Measurements from ENCODE around the gene DNAJC9.
A peak's percentile ranks its signal among the peaks of the same experiment; 100 is the strongest.

DNAJC9 gene

DNA sequence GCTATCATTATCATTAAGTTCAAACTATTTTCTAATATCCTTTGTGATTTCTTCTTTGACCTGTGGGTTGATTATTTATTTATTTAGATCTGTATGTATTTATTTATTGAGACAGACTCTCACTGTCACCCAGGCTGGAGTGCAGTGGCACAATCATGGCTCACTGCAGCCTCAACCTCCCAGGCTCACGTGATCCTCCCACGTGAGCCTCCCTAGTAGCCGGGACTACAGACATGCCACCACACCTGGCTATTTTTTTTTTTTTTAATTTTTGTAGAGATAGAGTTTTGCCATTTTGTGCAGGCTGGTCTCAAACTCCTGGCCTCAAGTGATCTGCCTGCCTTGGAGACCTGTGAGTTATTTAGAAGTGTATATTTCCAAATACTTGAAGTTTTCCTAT, 34.0 kb upstream of the DNAJC9 start:
- TF ChIP-seq EZH2 (IDR thresholded peaks at IDR 0.05; ENCODE audit: borderline replicate concordance, low read depth, low read length, severe bottlenecking), result no peak
- TF ChIP-seq, protein P1, sequence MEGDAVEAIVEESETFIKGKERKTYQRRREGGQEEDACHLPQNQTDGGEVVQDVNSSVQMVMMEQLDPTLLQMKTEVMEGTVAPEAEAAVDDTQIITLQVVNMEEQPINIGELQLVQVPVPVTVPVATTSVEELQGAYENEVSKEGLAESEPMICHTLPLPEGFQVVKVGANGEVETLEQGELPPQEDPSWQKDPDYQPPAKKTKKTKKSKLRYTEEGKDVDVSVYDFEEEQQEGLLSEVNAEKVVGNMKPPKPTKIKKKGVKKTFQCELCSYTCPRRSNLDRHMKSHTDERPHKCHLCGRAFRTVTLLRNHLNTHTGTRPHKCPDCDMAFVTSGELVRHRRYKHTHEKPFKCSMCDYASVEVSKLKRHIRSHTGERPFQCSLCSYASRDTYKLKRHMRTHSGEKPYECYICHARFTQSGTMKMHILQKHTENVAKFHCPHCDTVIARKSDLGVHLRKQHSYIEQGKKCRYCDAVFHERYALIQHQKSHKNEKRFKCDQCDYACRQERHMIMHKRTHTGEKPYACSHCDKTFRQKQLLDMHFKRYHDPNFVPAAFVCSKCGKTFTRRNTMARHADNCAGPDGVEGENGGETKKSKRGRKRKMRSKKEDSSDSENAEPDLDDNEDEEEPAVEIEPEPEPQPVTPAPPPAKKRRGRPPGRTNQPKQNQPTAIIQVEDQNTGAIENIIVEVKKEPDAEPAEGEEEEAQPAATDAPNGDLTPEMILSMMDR (IDR thresholded peaks at IDR 0.05; ENCODE audit: borderline replicate concordance, extremely low read depth, low read length, poor library complexity, severe bottlenecking), result no peak
- Histone ChIP-seq H3K79me2 (ENCODE audit: insufficient read depth, low read length) (no peaks in the 10 kb centered on the region), H3K4me3 (ENCODE audit: low read depth in 1 of 2, low read length in 2 of 2) (no peak overlapping the region), H3K27ac (ENCODE audit: low read length) (no peak overlapping the region), H3K4me1 (ENCODE audit: insufficient read depth, low read length) (no peaks in the 10 kb centered on the region), H3K27me3 (ENCODE audit: insufficient read depth, low read length, poor library complexity) (no peaks in the 10 kb centered on the region), H3K36me3 (ENCODE audit: insufficient read depth, low read length) (no peaks in the 10 kb centered on the region), H4K20me1 (ENCODE audit: insufficient read depth, low read length) (no peaks in the 10 kb centered on the region), H2AFZ (ENCODE audit: low read depth, low read length) (no peak overlapping the region), H3K9me3 (ENCODE audit: insufficient read depth, low read length, severe bottlenecking) (no peaks in the 10 kb centered on the region), H3K9ac (ENCODE audit: low read depth, low read length) (no peak overlapping the region), H3K4me2 (ENCODE audit: insufficient read depth, low read length) (no peak overlapping the region)
- ATAC-seq (ENCODE audit: insufficient read depth, low read depth) (no peak), DNase-seq (no peak)

DNA sequence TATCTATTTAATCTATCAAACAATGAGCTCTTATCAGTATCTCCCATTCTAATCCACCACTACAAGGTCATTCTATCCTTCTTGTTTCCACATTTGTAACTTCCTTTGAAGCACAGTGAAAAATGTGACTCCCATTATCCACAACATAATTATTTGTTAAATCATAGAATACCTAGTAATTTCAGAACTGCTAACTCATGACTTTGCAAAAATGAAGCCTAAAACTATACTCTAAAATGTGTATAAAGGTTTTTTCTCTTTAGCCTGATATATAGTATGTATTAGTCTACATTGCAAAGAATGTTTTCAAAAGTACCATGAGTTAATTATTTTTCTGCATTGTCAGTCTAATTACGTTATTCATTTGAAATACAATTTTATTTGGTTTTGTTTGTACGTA, 17.4 kb upstream of the DNAJC9 start:
- Histone ChIP-seq H4K20me1 (ENCODE audit: insufficient read depth, low read length) (no peaks in the 10 kb centered on the region), H3K27me3 (ENCODE audit: insufficient read depth, low read length, poor library complexity) (peaks cover 4% of the 10 kb centered on the region), H3K36me3 (ENCODE audit: insufficient read depth, low read length) (no peaks in the 10 kb centered on the region), H3K4me1 (ENCODE audit: insufficient read depth, low read length) (no peaks in the 10 kb centered on the region), H3K9ac (ENCODE audit: low read depth, low read length) (no peak overlapping the region), H3K79me2 (ENCODE audit: insufficient read depth, low read length) (no peaks in the 10 kb centered on the region), H3K4me3 (ENCODE audit: low read depth in 1 of 2, low read length in 2 of 2) (no peak overlapping the region), H3K27ac (ENCODE audit: low read length) (no peak overlapping the region), H3K4me2 (ENCODE audit: insufficient read depth, low read length) (no peak overlapping the region), H2AFZ (ENCODE audit: low read depth, low read length) (no peak overlapping the region), H3K9me3 (ENCODE audit: insufficient read depth, low read length, severe bottlenecking) (peaks cover 3% of the 10 kb centered on the region)
- DNase-seq (no peak), ATAC-seq (ENCODE audit: insufficient read depth, low read depth) (no peak)
- TF ChIP-seq, protein P1 (IDR thresholded peaks at IDR 0.05; ENCODE audit: borderline replicate concordance, extremely low read depth, low read length, poor library complexity, severe bottlenecking), result no peak
- no peak for TF ChIP-seq EZH2 (IDR thresholded peaks at IDR 0.05; ENCODE audit: borderline replicate concordance, low read depth, low read length, severe bottlenecking)

DNA sequence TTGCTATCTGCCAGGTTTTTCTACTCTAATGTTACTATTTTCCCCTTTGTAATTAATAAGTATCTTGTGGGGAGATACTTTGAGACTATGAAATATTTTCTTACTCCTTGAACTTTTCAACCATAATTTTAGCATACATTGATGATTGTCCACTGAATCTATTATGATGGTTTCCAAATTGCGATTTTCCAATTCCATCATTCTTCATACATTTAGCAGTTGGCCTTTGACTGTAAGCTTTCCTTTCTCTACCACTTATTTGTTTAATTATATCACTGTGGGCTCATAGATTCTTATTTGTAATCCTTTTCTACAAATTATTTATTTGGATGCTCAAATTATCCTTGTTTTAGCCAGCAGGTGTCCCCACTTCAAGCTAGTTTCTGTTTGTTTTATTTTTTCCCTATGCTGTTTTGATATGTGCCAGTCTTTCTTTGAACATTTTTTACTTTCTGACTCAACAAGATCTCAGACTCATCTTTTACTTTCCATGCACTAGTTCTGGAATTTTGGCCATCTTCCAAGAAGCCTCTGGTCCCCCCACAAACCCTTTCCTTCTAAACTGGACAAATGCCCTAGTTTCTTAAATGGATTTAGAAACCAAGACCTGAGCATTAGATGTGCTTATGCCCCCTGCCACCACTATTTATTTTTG, 16.8 kb upstream of the DNAJC9 start:
- Histone ChIP-seq H2AFZ (ENCODE audit: low read depth, low read length) (peak overlapping the region; percentile 55), H3K36me3 (ENCODE audit: insufficient read depth, low read length) (no peaks in the 10 kb centered on the region), H3K27me3 (ENCODE audit: insufficient read depth, low read length, poor library complexity) (peaks cover 4% of the 10 kb centered on the region), H3K79me2 (ENCODE audit: insufficient read depth, low read length) (no peaks in the 10 kb centered on the region), H3K4me2 (ENCODE audit: insufficient read depth, low read length) (no peak overlapping the region), H3K27ac (ENCODE audit: low read length) (no peak overlapping the region), H4K20me1 (ENCODE audit: insufficient read depth, low read length) (no peaks in the 10 kb centered on the region), H3K4me1 (ENCODE audit: insufficient read depth, low read length) (no peaks in the 10 kb centered on the region), H3K4me3 (ENCODE audit: low read depth in 1 of 2, low read length in 2 of 2) (no peak overlapping the region), H3K9ac (ENCODE audit: low read depth, low read length) (no peak overlapping the region), H3K9me3 (ENCODE audit: insufficient read depth, low read length, severe bottlenecking) (peaks cover 8% of the 10 kb centered on the region)
- TF ChIP-seq, protein P1 (IDR thresholded peaks at IDR 0.05; ENCODE audit: borderline replicate concordance, extremely low read depth, low read length, poor library complexity, severe bottlenecking), result peak; percentile 68
- TF ChIP-seq EZH2 (IDR thresholded peaks at IDR 0.05; ENCODE audit: borderline replicate concordance, low read depth, low read length, severe bottlenecking), result no peak
- DNase-seq (no peak), ATAC-seq (ENCODE audit: insufficient read depth, low read depth) (no peak)

Data from DND-41 (cell line).